Heart left ventricle (tissue), 16 donors: ENCODE measurements around the gene FAM53A. TPM values are rescaled to one million over a fixed set of nuclear protein-coding genes. Genes with fewer than 3 reads are reported as not detected.
A peak's percentile ranks its signal among the peaks of the same experiment; 100 is the strongest.

ENCODE experiments used
- ATAC-seq, 4 donors: fragments of 200-7000 bp; cut with Tn5 transposase; one replicate each; pipeline ENCODE4 v1.9.1; 2020 to 2022; ENCODE audit warnings: moderate library complexity in 4 of 4, mild to moderate bottlenecking in 3 of 4, moderate number of reproducible peaks in 1 of 4
- DNase-seq, 5 donors: peaks; one replicate each; pipeline ENCODE4 v3.0.0-alpha.2; 2020
- H3K27ac ChIP-seq, 12 donors: fragments of 200-600 bp; sonication (generic) in 4 of 12; one replicate each; pipeline versions ENCODE4 v1.5.0 to v1.8.0; 2016 to 2022; ENCODE audit warnings: mild to moderate bottlenecking in 2 of 12
- H3K27me3 ChIP-seq, 9 donors: fragments of 200-600 bp; sonication (generic) in 2 of 9; one replicate each; pipeline versions ENCODE4 v1.5.1 to v1.8.0; 2016 to 2022; ENCODE audit warnings: mild to moderate bottlenecking in 3 of 9
- H3K36me3 ChIP-seq, 9 donors: fragments of 200-600 bp; sonication (generic) in 2 of 9; one replicate each; pipeline versions ENCODE4 v1.5.0 to v1.8.0; 2018 to 2022; ENCODE audit warnings: mild to moderate bottlenecking in 2 of 9
- H3K4me1 ChIP-seq, 12 donors: fragments of 200-600 bp; sonication (generic) in 4 of 12; one replicate each; pipeline versions ENCODE4 v1.5.0 to v1.8.0; 2016 to 2022; ENCODE audit warnings: mild to moderate bottlenecking in 3 of 12
- H3K4me3 ChIP-seq, 12 donors: fragments of 200-600 bp; sonication (generic) in 4 of 12; one replicate each; pipeline versions ENCODE4 v1.5.0 to v1.8.0; 2017 to 2022; ENCODE audit warnings: mild to moderate bottlenecking in 9 of 12, moderate library complexity in 4 of 12
- H3K9me3 ChIP-seq, 12 donors: fragments of 200-600 bp; sonication (generic) in 4 of 12; one replicate each; pipeline versions ENCODE4 v1.5.0 to v1.8.0; 2016 to 2022; ENCODE audit warnings: mild to moderate bottlenecking in 1 of 12
- CTCF ChIP-seq, 12 donors: fragments of 200-600 bp; sonication (generic) in 4 of 12; IDR thresholded peaks; one replicate each; pipeline versions ENCODE4 v1.5.0 to v1.8.0; 2018 to 2022; ENCODE audit warnings: antibody characterized with exemption in 12 of 12, mild to moderate bottlenecking in 5 of 12
- POLR2A ChIP-seq, 2 donors: fragments of 450-650 bp; IDR thresholded peaks; one replicate each; pipeline ENCODE4 v1.6.1; 2017; ENCODE audit warnings: antibody characterized with exemption in 2 of 2, mild to moderate bottlenecking in 2 of 2, moderate library complexity in 2 of 2
- WGBS, 4 donors: extraction: QIAGEN DNeasy Blood & Tissue Kit in 2 of 4; methylation state at CpG; one replicate each; pipeline versions ENCODE4 v1.1.5 to v1.1.7; 2013 to 2018; 5-methylcytosine and 5-hydroxymethylcytosine counted together
- intact Hi-C, 10 donors: fragments of 100-400 bp; cut with DNase I; formaldehyde crosslinking; loops; one replicate each; pipeline versions ENCODE4 v1.11.1 to v1.14.2; 2022
- polyA plus RNA-seq, 2 donors: library from polyadenylated mRNA; stranded (reverse); fragments of 200-250 nt; gene quantifications; one replicate each; pipeline ENCODE4 v1.2.3, GENCODE V29; 2013
- total RNA-seq, 9 donors: library from RNA; depleted of rRNA in 2 of 9; stranded (reverse); fragments of >200 nt in 2 of 9; fragmentation: NEBNext Ultra II Directional in 3 of 9; extraction: Animal tissue kit (Norgen Biotek cat#: 25700) in 3 of 9; gene quantifications; one replicate each; pipeline versions ENCODE4 v1.1.0 to v1.2.4, GENCODE V29; 2016 to 2023
- donor health status: ischemic (EF 13 %, LVEDD 7.1; RV severe dilation, severe dysfunction).
- donor health status: healthy with polysubstance abuse.
- donor health status: DM: no; HTN: yes; CAD: no.
- donor health status: DM: no; HTN: no; CAD: no.
- donor health status: ischemic (EF 25% LVEDD 6.9; RV normal size, moderate dysfunction).
- donor health status: ischemic (EF 25% LVEDD 5.7; RV mildly dilated, moderate dysfunction).
- donor health status: healthy.
- donor health status: DM: yes; HTN: yes; CAD: no.
- donor health status: ischemic (EF 35%, LVEDD 5.7; RV mildly dilated, moderate dysfunction).
- donor health status: nonischemic (EF 11% LVEDD 7.7; RV severe dilation, severe dysfunction).
- donor health status: DM: yes; HTN: yes; CAD: no.
- donor health status: PGD.
- donor health status: ischemic (EF 29% LVEDD 5.4; RV normal size, mild dysfunction).
- donor health status: nonischemic (EF 23%, LVEDD 6.1; RV moderate dilation, normal function).

The FAM53A gene
- total and polyA plus RNA-seq, 11 donors, result 0.42 to 2.3 (median 0.99) TPM

- no peak overlapping the region for H3K4me3 ChIP-seq
- DNase-seq, result peak in 3 of 5 donors; percentile 15 to 50 (median 19)
- TF ChIP-seq CTCF (IDR thresholded peaks at IDR 0.05) (no peak), POLR2A (IDR thresholded peaks at IDR 0.05) (no peak)
- H3K4me1 ChIP-seq, result peaks cover 0 to 5% (median 0%) of the 10 kb centered on the region in 12 donors
- H3K27me3 ChIP-seq, result peaks cover 9 to 59% (median 19%) of the 10 kb centered on the region in 9 donors
- peaks cover 0 to 21% (median 13%) of the 10 kb centered on the region in 12 donors for H3K9me3 ChIP-seq
- intact Hi-C loops, result no loop called here
- H3K27ac ChIP-seq, result no peak overlapping the region
- no peak for ATAC-seq
- 69 to 78% (median 73%) methylated on average over 20 to 24 of the region's 24 CpGs for WGBS, 4 donors
- H3K36me3 ChIP-seq, result no peaks in the 10 kb centered on the region
Observed at GRCh38 chr4:1594871-1595788, 89.0 kb downstream of the FAM53A start.

GRCh38 chr4:1593881-1594345, 90.2 kb downstream of the FAM53A start:
- TF ChIP-seq POLR2A (IDR thresholded peaks at IDR 0.05), result no peak
- TF ChIP-seq CTCF (IDR thresholded peaks at IDR 0.05), result no peak
- DNase-seq, result peak in 3 of 5 donors; percentile 2 to 55 (median 15)
- intact Hi-C loops, result no loop called here
- H3K27me3 ChIP-seq, result peaks cover 9 to 59% (median 19%) of the 10 kb centered on the region in 9 donors
- no peak overlapping the region for H3K27ac ChIP-seq
- no peak for ATAC-seq
- no peak overlapping the region for H3K4me3 ChIP-seq
- WGBS, 4 donors, result 30 to 56% (median 47%) methylated on average over 10 to 23 of the region's 23 CpGs
- H3K9me3 ChIP-seq, result peaks cover 0 to 32% (median 21%) of the 10 kb centered on the region in 12 donors
- peaks cover 0 to 5% (median 0%) of the 10 kb centered on the region in 12 donors for H3K4me1 ChIP-seq
- H3K36me3 ChIP-seq, result no peaks in the 10 kb centered on the region

GRCh38 chr4:1593458-1593857, 90.7 kb downstream of the FAM53A start:
- H3K9me3 ChIP-seq, result peaks cover 0 to 36% (median 23%) of the 10 kb centered on the region in 12 donors
- intact Hi-C loops, result no loop called here
- no peak overlapping the region for H3K27ac ChIP-seq
- no peak for ATAC-seq
- H3K4me1 ChIP-seq, result peaks cover 0 to 5% (median 0%) of the 10 kb centered on the region in 12 donors
- DNase-seq, result peak in 1 of 5 donors; percentile 7
- TF ChIP-seq CTCF (IDR thresholded peaks at IDR 0.05) (no peak), POLR2A (IDR thresholded peaks at IDR 0.05) (no peak)
- H3K27me3 ChIP-seq, result peaks cover 9 to 57% (median 19%) of the 10 kb centered on the region in 9 donors
- WGBS, 4 donors, result 23 to 36% (median 29%) methylated on average over 19 of the region's 19 CpGs
- H3K36me3 ChIP-seq, result no peaks in the 10 kb centered on the region
- no peak overlapping the region for H3K4me3 ChIP-seq
